HCT116 (cell line): ENCODE data around the gene ZNF239. TPM values are rescaled to one million over a fixed set of nuclear protein-coding genes. Genes with fewer than 3 reads are reported as not detected.

ENCODE experiments used
- ATF3 ChIP-seq: IDR thresholded peaks from 2 replicates; pipeline ENCODE4 v1.6.1; 2012
- CTCF ChIP-seq, 3 experiments: fragments of 200-600 bp in 1 of 3; sonication (generic) in 1 of 3; IDR thresholded peaks in 2 of 3; conservative IDR thresholded peaks in 1 of 3; 2 replicates each; pipeline ENCODE4 v1.5.1; 2012 to 2017; ENCODE audit warnings: low read depth in 2 of 3, low read length in 2 of 3, antibody characterized with exemption in 1 of 3, borderline replicate concordance in 1 of 3, control low read depth in 1 of 3, mild to moderate bottlenecking in 1 of 3, mixed read lengths in 1 of 3, mixed run types in 1 of 3, moderate library complexity in 1 of 3; ENCODE audit not compliant: insufficient read depth in 1 of 3
- EZH2 ChIP-seq: fragments of 200-600 bp; sonication (generic); IDR thresholded peaks from 2 replicates; pipeline ENCODE4 v1.6.1; 2017; ENCODE audit warnings: antibody characterized with exemption, mixed run types
- FOSL1 ChIP-seq: IDR thresholded peaks from 2 replicates; pipeline ENCODE4 v1.6.1; 2012; ENCODE audit warnings: low read depth
- MAX ChIP-seq: IDR thresholded peaks from 2 replicates; pipeline ENCODE4 v1.6.1; 2012
- POLR2A ChIP-seq: IDR thresholded peaks from 2 replicates; pipeline ENCODE4 v1.7.0; 2011; ENCODE audit warnings: borderline replicate concordance; ENCODE audit not compliant: insufficient read depth, insufficient read length; ENCODE audit errors: extremely low read depth
- SRF ChIP-seq: IDR thresholded peaks from 2 replicates; pipeline ENCODE4 v1.6.1; 2012; ENCODE audit warnings: low read depth
- ZBTB33 ChIP-seq: IDR thresholded peaks from 2 replicates; pipeline ENCODE4 v1.6.1; 2011; ENCODE audit warnings: mild to moderate bottlenecking, low read length, moderate library complexity; ENCODE audit not compliant: insufficient replicate concordance; ENCODE audit errors: extremely low read depth
- ZNF274 ChIP-seq: fragments of 200-500 bp; sonication (Bioruptor generic); IDR thresholded peaks from 2 replicates; pipeline ENCODE4 v1.6.1; 2014; ENCODE audit warnings: mild to moderate bottlenecking, low read depth, low read length, inconsistent platforms
- total RNA-seq: library from RNA; stranded (reverse); gene quantifications from one replicate; pipeline ENCODE4 v1.2.1, GENCODE V29; 2021; ENCODE audit not compliant: unreplicated experiment

ZNF239 gene
- total RNA-seq, 1 experiment from 2014 or later = 4.4 TPM

- TF ChIP-seq ZBTB33 = no peak
- no peak for TF ChIP-seq POLR2A
- no peak for TF ChIP-seq MAX
- TF ChIP-seq CTCF (IDR thresholded peaks at IDR 0.05 in 2 of 3, conservative IDR thresholded peaks at IDR 0.05 in 1 of 3; ENCODE audit: borderline replicate concordance in 1 of 3, insufficient read depth in 1 of 3, low read depth in 2 of 3, low read length in 2 of 3) = no peak
- no peak for TF ChIP-seq ATF3
- TF ChIP-seq EZH2 = no peak
- TF ChIP-seq FOSL1 = no peak
- no peak for TF ChIP-seq SRF
- no peak for TF ChIP-seq ZNF274
Observed at GRCh38 chr10:43594944-43595589, 20.7 kb upstream of the ZNF239 start (continued).
